Suprapubic skin (tissue), 4 donors: Measurements from ENCODE around the gene SNX27. TPM values are rescaled to one million over a fixed set of nuclear protein-coding genes. Genes with fewer than 3 reads are reported as not detected.
A peak's percentile ranks its signal among the peaks of the same experiment; 100 is the strongest.

ENCODE experiments used
- DNase-seq, 2 donors: peaks; one replicate each; pipeline ENCODE4 v3.0.0-alpha.2; 2019; ENCODE audit warnings: low spot score in 2 of 2
- H3K27ac ChIP-seq: fragments of 200-600 bp; sonication (generic); one replicate; pipeline ENCODE4 v1.5.1; 2019
- H3K27me3 ChIP-seq: fragments of 200-600 bp; sonication (generic); one replicate; pipeline ENCODE4 v1.5.1; 2019
- H3K36me3 ChIP-seq: fragments of 200-600 bp; sonication (generic); one replicate; pipeline ENCODE4 v1.5.1; 2019
- H3K4me1 ChIP-seq: fragments of 200-600 bp; sonication (generic); one replicate; pipeline ENCODE4 v1.5.1; 2019
- H3K4me3 ChIP-seq: fragments of 200-600 bp; sonication (generic); one replicate; pipeline ENCODE4 v1.5.1; 2019; ENCODE audit warnings: mild to moderate bottlenecking
- H3K9me3 ChIP-seq: fragments of 200-600 bp; sonication (generic); one replicate; pipeline ENCODE4 v1.5.1; 2019
- EP300 ChIP-seq: sonication (generic); formaldehyde crosslinking; IDR thresholded peaks from one replicate; pipeline ENCODE4 v1.6.1; 2017; ENCODE audit warnings: antibody characterized with exemption
- POLR2A ChIP-seq, 2 donors: fragments of 450-650 bp; IDR thresholded peaks; one replicate each; pipeline ENCODE4 v1.6.1; 2017; ENCODE audit warnings: antibody characterized with exemption in 2 of 2, mild to moderate bottlenecking in 2 of 2, moderate library complexity in 2 of 2
- POLR2AphosphoS5 ChIP-seq, 3 donors: sonication (generic); formaldehyde crosslinking; IDR thresholded peaks; one replicate each; pipeline ENCODE4 v1.6.1; 2017; ENCODE audit warnings: antibody characterized with exemption in 3 of 3
- WGBS: methylation state at CpG from one replicate; pipeline ENCODE4 v1.1.5; 2018; 5-methylcytosine and 5-hydroxymethylcytosine counted together
- total RNA-seq, 4 donors: library from RNA; depleted of rRNA; stranded (reverse); fragments of >200 nt; gene quantifications; one replicate each; pipeline ENCODE4 v1.1.0, GENCODE V29; 2016
- TF ChIP-seq, protein P1 (sequence below), 2 donors: fragments of 200-600 bp in 1 of 2; fragments of 450-650 bp in 1 of 2; sonication (generic) in 1 of 2; IDR thresholded peaks; one replicate each; pipeline ENCODE4 v1.5.1; 2016 to 2019; ENCODE audit warnings: antibody characterized with exemption in 2 of 2, mild to moderate bottlenecking in 1 of 2, moderate library complexity in 1 of 2

The SNX27 gene
- total RNA-seq, 4 donors from 2014 or later: 19.8 to 45.4 (median 29.0) TPM

DNA sequence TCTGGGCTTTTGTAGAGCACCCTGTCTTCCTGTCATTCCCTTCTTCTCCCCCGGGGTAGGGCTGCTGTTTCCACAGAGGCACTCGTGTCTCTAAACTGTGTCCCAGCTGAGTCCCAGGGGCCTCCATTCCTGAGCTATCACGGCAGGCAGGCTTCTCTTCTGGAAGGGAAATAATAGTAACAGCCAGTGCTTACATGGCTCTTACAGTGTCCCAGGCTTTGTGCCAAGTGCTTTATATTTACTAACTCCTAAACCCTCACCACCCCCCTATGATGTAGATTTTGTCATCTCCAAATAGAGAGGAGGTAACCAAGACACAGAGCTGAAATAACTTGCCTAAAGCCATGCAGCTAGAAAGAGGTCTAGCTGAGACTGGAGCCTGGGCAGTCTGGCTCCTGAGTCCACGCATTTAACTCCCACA lies 106.2 kb downstream of the SNX27 start:
- Histone ChIP-seq H3K4me1 (peaks cover 37% of the 10 kb centered on the region), H3K9me3 (no peaks in the 10 kb centered on the region), H3K4me3 (no peak overlapping the region), H3K36me3 (no peaks in the 10 kb centered on the region), H3K27me3 (peaks cover 22% of the 10 kb centered on the region), H3K27ac (no peak overlapping the region)
- WGBS: 35% methylated on average over 4 of the region's 4 CpGs
- DNase-seq: no peak
- TF ChIP-seq EP300 (no peak), POLR2AphosphoS5 (IDR thresholded peaks at IDR 0.05) (no peak), POLR2A (IDR thresholded peaks at IDR 0.05) (no peak)
- TF ChIP-seq, protein P1, sequence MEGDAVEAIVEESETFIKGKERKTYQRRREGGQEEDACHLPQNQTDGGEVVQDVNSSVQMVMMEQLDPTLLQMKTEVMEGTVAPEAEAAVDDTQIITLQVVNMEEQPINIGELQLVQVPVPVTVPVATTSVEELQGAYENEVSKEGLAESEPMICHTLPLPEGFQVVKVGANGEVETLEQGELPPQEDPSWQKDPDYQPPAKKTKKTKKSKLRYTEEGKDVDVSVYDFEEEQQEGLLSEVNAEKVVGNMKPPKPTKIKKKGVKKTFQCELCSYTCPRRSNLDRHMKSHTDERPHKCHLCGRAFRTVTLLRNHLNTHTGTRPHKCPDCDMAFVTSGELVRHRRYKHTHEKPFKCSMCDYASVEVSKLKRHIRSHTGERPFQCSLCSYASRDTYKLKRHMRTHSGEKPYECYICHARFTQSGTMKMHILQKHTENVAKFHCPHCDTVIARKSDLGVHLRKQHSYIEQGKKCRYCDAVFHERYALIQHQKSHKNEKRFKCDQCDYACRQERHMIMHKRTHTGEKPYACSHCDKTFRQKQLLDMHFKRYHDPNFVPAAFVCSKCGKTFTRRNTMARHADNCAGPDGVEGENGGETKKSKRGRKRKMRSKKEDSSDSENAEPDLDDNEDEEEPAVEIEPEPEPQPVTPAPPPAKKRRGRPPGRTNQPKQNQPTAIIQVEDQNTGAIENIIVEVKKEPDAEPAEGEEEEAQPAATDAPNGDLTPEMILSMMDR (IDR thresholded peaks at IDR 0.05): no peak

DNA sequence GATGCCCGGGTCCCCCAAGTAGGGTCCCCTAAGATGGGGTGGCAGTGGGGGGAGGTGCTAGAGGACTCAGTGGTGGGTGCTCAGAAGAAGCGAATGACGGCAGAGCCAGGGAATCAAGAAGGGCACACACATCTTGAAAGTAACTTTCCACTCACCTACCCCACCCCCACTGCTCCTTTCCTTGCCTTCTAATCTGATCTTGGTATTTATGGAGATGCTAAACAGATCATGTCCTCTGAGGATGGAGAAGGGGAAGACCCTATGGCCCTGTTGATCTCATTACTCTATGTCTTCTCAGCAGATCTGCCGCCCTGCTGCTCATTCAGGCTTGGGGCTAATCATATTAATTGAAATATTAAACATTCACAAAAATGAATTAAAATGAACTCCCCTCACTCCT lies 106.8 kb downstream of the SNX27 start:
- WGBS: 79% methylated on average over 4 of the region's 4 CpGs
- Histone ChIP-seq H3K9me3 (no peaks in the 10 kb centered on the region), H3K36me3 (no peaks in the 10 kb centered on the region), H3K4me3 (no peak overlapping the region), H3K27me3 (peaks cover 22% of the 10 kb centered on the region), H3K27ac (no peak overlapping the region), H3K4me1 (peaks cover 35% of the 10 kb centered on the region)
- DNase-seq: no peak
- TF ChIP-seq POLR2AphosphoS5 (IDR thresholded peaks at IDR 0.05) (no peak), POLR2A (IDR thresholded peaks at IDR 0.05) (no peak), EP300 (no peak)
- TF ChIP-seq, protein P1 (IDR thresholded peaks at IDR 0.05): no peak

DNA sequence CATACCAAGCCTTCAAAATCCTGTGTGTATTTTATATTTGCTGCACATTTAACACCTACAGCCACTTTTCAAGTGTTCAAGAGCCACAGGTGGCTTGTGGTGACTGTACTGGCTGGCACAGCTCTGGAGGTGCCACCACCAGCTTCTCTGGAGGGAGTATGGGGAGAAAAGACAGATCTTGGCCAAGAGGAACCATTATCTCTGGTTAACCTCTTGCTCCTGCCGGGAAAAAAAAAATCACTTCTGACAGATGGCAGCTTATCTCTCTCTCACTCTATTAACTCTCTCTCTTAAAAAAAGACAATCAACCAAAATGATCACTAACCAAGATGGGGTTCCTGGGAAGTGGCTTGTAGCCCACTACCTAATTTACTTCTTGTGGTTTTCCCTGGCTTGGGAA lies 108.3 kb downstream of the SNX27 start:
- 52% methylated on average over 1 of the region's 1 CpG for WGBS

DNA sequence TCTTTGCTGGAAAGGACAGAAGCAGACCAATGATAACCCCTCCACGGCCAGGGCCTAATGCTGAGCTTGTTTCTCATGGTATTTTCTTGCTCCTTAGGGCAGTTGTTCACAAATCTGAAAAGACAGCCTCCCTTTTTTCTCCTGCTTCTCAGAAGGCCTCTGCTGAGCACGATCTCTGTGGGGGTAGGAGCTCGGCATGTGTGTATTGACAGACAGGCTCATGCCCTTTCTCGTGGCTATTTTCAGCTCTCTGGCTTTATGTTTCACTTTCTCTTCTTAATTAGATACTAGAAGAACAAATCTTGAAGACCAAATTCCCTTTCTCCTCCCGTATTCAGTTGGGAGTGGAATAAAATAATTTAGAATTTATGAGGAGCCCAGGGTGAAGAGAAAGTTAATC lies 108.7 kb downstream of the SNX27 start:
- peaks cover 33% of the 10 kb centered on the region for H3K4me1 ChIP-seq
- H3K4me3 ChIP-seq: peak overlapping the region; percentile 43
- TF ChIP-seq POLR2AphosphoS5 (IDR thresholded peaks at IDR 0.05): no peak
- TF ChIP-seq EP300: no peak
- TF ChIP-seq, protein P1 (IDR thresholded peaks at IDR 0.05): no peak
- no peak for TF ChIP-seq POLR2A (IDR thresholded peaks at IDR 0.05)
- no peaks in the 10 kb centered on the region for H3K9me3 ChIP-seq
- WGBS: 25% methylated on average over 5 of the region's 5 CpGs
- peak overlapping the region; percentile 3 for H3K27ac ChIP-seq
- no peak for DNase-seq
- no peaks in the 10 kb centered on the region for H3K36me3 ChIP-seq
- H3K27me3 ChIP-seq: peaks cover 27% of the 10 kb centered on the region

More for the DNA sequence above, 108.3 kb downstream of the SNX27 start:
- no peaks in the 10 kb centered on the region for H3K9me3 ChIP-seq
- H3K4me3 ChIP-seq: peak overlapping the region; percentile 43
- no peaks in the 10 kb centered on the region for H3K36me3 ChIP-seq
- H3K27me3 ChIP-seq: peaks cover 26% of the 10 kb centered on the region
- H3K4me1 ChIP-seq: peaks cover 33% of the 10 kb centered on the region
- peak overlapping the region; percentile 3 for H3K27ac ChIP-seq
- DNase-seq: no peak
- no peak for TF ChIP-seq POLR2A (IDR thresholded peaks at IDR 0.05)
- no peak for TF ChIP-seq POLR2AphosphoS5 (IDR thresholded peaks at IDR 0.05)
- TF ChIP-seq, protein P1 (IDR thresholded peaks at IDR 0.05): no peak
- TF ChIP-seq EP300: no peak

DNA sequence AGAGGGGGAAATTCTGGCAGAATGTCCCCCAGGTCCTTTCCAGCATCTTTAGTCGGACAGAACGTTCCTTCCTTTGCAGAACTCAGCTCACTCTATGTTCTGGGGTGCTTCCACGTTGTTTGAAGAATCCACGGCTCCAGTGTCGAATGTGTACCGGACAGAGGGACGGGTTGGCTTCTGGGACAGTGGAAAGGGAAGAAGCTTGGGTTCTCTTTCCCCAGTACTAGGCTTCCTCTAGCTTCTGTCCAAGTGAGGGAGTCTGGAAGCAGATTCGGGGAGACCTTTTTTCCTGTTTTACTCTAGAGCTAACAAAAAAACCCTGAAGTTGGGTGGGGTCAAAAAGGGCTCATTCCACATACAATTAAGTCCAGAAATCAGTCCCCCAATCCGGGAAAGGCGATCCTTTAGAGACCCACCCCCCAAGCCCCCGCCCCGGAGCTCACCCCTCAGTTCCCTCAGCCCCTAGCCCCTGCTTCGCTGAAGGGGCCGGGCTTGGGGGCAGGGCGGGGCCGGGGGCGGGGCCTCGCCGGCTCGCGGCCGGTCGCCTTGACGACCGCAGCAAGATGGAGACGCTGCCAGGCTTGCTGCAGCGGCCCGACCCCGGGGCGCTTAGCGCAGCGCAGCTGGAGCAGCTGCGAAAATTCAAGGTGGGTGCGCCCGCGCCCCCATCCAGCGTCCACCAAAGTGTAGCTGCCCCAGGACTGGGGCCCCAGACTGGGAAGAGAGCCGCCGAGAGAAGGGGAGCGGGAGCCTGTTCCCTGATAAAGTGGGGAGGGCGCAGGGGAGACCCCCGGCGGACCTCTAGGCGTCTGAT lies 109.3 kb downstream of the SNX27 start, which contains the start of gene RIIAD1:
Gene RIIAD1 (plus strand): TSS at position 549 of the 814 bp plus-strand sequence. CDS start 15 bp downstream, at position 564.
- WGBS: 10% methylated on average over 25 of the region's 44 CpGs
- Histone ChIP-seq H3K4me3 (peak within 1 kb of the TSS; percentile 43), H3K27me3 (peaks cover 22% of the 10 kb centered on the region), H3K9me3 (no peaks in the 10 kb centered on the region), H3K27ac (peak within 1 kb of the TSS; percentile 3), H3K4me1 (peaks cover 33% of the 10 kb centered on the region), H3K36me3 (no peaks in the 10 kb centered on the region)
- DNase-seq: no peak
- TF ChIP-seq EP300 (no peak), POLR2AphosphoS5 (IDR thresholded peaks at IDR 0.05) (no peak), POLR2A (IDR thresholded peaks at IDR 0.05) (no peak)
- TF ChIP-seq, protein P1 (IDR thresholded peaks at IDR 0.05): no peak
